Panc1 (cell line): ENCODE results near the gene OTOL1. TPM values are rescaled to one million over a fixed set of nuclear protein-coding genes. Genes with fewer than 3 reads are reported as not detected.

ENCODE experiments used
- ATAC-seq: fragments of 200-7000 bp; cut with Tn5 transposase; 2 replicates; pipeline ENCODE4 v1.9.1; 2020; ENCODE audit warnings: mild to moderate bottlenecking, moderate library complexity
- BruUV-seq: library from RNA; stranded (reverse); fragments of 400-500 nt; replicated peaks from 2 replicates; lab custom pipeline; 2021; lab: Mats Ljungman, UMichigan
- CTCF ChIA-PET: fragments of 300-600 bp; sonication (Branson Sonifier 250); formaldehyde crosslinking; loops from one replicate; lab custom pipeline; 2022; ENCODE audit warnings: antibody characterized with exemption; lab: Charles Lee
- POLR2A ChIA-PET: fragments of 300-600 bp; sonication (Branson Sonifier 250); formaldehyde crosslinking; loops from one replicate; lab custom pipeline; 2022; ENCODE audit warnings: antibody characterized with exemption; lab: Charles Lee
- DNase-seq: peaks from one replicate; pipeline ENCODE4 v3.0.0-alpha.2; 2010; ENCODE audit warnings: low read depth, low spot score
- H3K27ac ChIP-seq: 2 replicates; pipeline ENCODE4 v1.5.1; 2011; ENCODE audit warnings: mild to moderate bottlenecking, low read length, inconsistent platforms
- H3K27me3 ChIP-seq: fragments of 200-500 bp; sonication (Bioruptor generic); 2 replicates; pipeline ENCODE4 v1.6.0; 2014; ENCODE audit warnings: low read length, inconsistent platforms; ENCODE audit not compliant: control insufficient read depth, insufficient read depth
- H3K36me3 ChIP-seq: fragments of 200-500 bp; sonication (Bioruptor generic); 2 replicates; pipeline ENCODE4 v1.5.1; 2014; ENCODE audit warnings: inconsistent platforms, mild to moderate bottlenecking, low read length, moderate library complexity; ENCODE audit not compliant: control insufficient read depth, insufficient read depth
- H3K4me1 ChIP-seq: 2 replicates; pipeline ENCODE4 v1.5.1; 2011; ENCODE audit warnings: inconsistent platforms, mild to moderate bottlenecking, low read length, moderate library complexity; ENCODE audit not compliant: control insufficient read depth, insufficient read depth
- H3K4me3 ChIP-seq, 2 experiments: 2 replicates each; pipeline ENCODE4 v1.5.1; 2011 to 2012; ENCODE audit warnings: low read depth in 2 of 2, low read length in 2 of 2, mild to moderate bottlenecking in 2 of 2, inconsistent platforms in 1 of 2, moderate library complexity in 1 of 2
- H3K9me3 ChIP-seq: fragments of 200-500 bp; sonication (Bioruptor generic); 2 replicates; pipeline ENCODE4 v1.5.1; 2014; ENCODE audit warnings: low read depth, mild to moderate bottlenecking, inconsistent platforms, low read length, moderate library complexity; ENCODE audit not compliant: control insufficient read depth, insufficient read depth
- REST ChIP-seq, 2 experiments: IDR thresholded peaks; 2 replicates each; pipeline ENCODE4 v1.6.1; 2011 to 2012; ENCODE audit warnings: low read depth in 2 of 2, control low read depth in 1 of 2, low read length in 1 of 2, mild to moderate bottlenecking in 1 of 2, moderate library complexity in 1 of 2; ENCODE audit not compliant: insufficient read depth in 1 of 2
- SIN3A ChIP-seq: IDR thresholded peaks from 2 replicates; pipeline ENCODE4 v1.6.1; 2012; ENCODE audit warnings: low read depth, mild to moderate bottlenecking, low read length, moderate library complexity, borderline replicate concordance; ENCODE audit not compliant: insufficient read depth
- TCF7L2 ChIP-seq: IDR thresholded peaks from 2 replicates; pipeline ENCODE4 v1.6.1; 2011; ENCODE audit warnings: mild to moderate bottlenecking, low read depth, low read length, inconsistent platforms
- in situ Hi-C: cut with HindIII; loops from 2 replicates; pipeline ENCODE4 v1.10.0; 2016; ENCODE audit warnings: low sequenced_read_pairs, low pct_unique_long_range_greater_than_20kb
- intact Hi-C: fragments of 100-400 bp; cut with micrococcal nuclease; formaldehyde crosslinking; loops from one replicate; pipeline ENCODE4 v1.10.0; 2022; ENCODE audit not compliant: unreplicated experiment
- total RNA-seq: library from RNA; stranded (reverse); gene quantifications from one replicate; pipeline ENCODE4 v1.2.1, GENCODE V29; 2021; ENCODE audit not compliant: unreplicated experiment
- TF ChIP-seq, protein P1 (sequence below): fragments of 450-650 bp; IDR thresholded peaks from 2 replicates; pipeline ENCODE4 v1.5.1; 2017; ENCODE audit warnings: mild to moderate bottlenecking

Gene OTOL1
- total RNA-seq, 1 experiment from 2014 or later: not detected

DNA sequence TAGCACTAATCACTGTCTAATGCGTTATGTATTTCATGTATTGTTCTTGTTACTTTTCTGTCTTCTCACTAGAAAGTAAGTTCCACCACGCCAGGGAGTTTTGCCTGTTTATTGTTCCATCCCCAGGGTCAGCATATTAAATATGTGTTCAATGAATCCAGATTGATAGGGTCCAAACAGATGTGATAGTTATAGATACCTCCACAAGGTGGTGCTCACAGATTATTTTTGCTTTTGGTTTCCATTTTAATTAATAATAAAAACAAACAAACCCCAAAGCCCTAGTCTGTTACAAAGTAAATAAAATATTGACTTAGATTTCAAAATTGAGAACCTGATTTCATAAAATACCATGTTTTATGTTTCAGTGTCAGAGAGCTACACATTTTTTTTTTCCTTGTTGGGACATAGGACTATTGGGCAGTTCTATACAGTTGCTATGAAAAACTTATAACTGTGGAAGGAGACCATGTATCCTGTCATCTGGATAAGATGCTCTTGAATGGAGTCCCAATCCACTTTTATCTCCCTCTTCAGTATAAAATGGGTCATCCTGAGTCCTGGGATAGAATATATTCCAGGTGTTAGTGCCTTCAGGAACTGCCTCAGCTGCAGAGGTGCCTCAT lies 12.4 kb downstream of the OTOL1 start:
- Histone ChIP-seq H3K36me3 (no peaks in the 10 kb centered on the region), H3K27me3 (no peaks in the 10 kb centered on the region), H3K27ac (no peak overlapping the region), H3K4me1 (no peaks in the 10 kb centered on the region), H3K4me3 (no peak overlapping the region), H3K9me3 (no peaks in the 10 kb centered on the region)
- BruUV-seq: no TSS peak
- ChIA-PET CTCF (no interaction called here), POLR2A (no interaction called here)
- TF ChIP-seq, protein P1, sequence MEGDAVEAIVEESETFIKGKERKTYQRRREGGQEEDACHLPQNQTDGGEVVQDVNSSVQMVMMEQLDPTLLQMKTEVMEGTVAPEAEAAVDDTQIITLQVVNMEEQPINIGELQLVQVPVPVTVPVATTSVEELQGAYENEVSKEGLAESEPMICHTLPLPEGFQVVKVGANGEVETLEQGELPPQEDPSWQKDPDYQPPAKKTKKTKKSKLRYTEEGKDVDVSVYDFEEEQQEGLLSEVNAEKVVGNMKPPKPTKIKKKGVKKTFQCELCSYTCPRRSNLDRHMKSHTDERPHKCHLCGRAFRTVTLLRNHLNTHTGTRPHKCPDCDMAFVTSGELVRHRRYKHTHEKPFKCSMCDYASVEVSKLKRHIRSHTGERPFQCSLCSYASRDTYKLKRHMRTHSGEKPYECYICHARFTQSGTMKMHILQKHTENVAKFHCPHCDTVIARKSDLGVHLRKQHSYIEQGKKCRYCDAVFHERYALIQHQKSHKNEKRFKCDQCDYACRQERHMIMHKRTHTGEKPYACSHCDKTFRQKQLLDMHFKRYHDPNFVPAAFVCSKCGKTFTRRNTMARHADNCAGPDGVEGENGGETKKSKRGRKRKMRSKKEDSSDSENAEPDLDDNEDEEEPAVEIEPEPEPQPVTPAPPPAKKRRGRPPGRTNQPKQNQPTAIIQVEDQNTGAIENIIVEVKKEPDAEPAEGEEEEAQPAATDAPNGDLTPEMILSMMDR: peak; percentile 62; the same call in 1 of the 2 replicates
- no peak for TF ChIP-seq SIN3A
- DNase-seq (no peak), ATAC-seq (peak; percentile 79; the same call in 1 of the 2 replicates)
- intact Hi-C loops: no loop called here
- in situ Hi-C loops: no loop called here

DNA sequence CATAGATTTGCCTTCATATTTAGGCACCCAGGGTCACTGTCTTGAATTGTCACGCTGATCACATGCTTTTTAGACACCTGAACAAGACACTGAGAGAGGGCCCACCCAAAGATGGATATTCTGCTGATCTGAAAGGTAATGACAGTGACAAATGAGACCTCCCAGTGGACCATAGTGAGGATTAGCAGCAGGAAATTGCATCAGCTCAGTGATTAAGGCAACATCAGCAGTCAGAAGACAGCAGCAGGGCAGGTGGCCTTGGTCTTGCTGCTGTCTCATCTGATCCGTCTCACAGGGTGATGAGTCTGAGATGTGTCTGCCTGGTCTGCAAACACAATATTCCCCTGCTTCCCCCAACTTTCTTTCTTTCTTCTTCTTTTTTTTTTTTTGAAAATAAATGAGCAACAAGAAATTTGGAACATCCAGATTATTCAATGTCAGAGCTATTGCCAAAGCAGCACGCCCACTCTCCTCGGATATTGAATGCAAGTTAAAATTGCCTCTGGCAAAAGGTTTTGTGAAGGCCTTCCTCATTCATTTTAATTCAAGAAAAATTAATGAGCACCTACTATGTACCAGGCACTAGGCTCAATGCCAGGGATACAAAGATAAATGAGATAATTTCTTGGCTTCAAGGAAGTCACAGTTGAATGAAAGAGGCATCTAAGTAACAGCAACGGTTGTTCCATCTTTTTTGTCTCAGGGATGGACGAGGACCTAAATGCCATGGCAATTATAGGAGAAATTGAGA lies 14.1 kb downstream of the OTOL1 start:
- ChIA-PET POLR2A (no interaction called here), CTCF (no interaction called here)
- Histone ChIP-seq H3K9me3 (no peaks in the 10 kb centered on the region), H3K4me3 (no peak overlapping the region), H3K36me3 (no peaks in the 10 kb centered on the region), H3K27me3 (no peaks in the 10 kb centered on the region), H3K27ac (no peak overlapping the region), H3K4me1 (no peaks in the 10 kb centered on the region)
- DNase-seq (no peak), ATAC-seq (no peak)
- in situ Hi-C loops: no loop called here
- TF ChIP-seq, protein P1: no peak
- TF ChIP-seq TCF7L2 (no peak), REST (IDR thresholded peaks at IDR 0.05; ENCODE audit: insufficient read depth in 1 of 2, low read depth in 2 of 2, low read length in 1 of 2) (no peak)
- no TSS peak for BruUV-seq
- intact Hi-C loops: no loop called here
